Measurements from ENCODE around the gene COL24A1.

The COL24A1 gene

DNA sequence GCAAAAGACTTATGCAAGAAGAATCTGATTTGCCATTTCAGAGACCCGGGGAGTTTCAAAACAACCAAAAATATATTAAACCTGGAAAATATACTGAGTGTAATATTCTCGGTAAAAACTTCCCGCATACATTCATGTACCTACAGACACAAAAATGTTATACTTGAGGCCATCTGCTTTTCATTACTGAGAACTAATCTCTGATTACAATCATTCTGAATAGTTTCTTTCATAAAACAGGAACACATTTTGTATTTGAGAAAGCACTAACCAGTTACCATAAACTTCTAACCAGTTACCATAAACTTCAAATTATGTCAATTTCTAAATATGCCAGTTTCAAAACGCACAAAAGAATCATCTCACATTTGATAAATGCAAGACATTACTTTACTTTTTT is 456.1 kb downstream of the COL24A1 start:
- DNase-seq (ENCODE audit: low read depth in 1 of 2, low spot score in 1 of 2): no peak

DNA sequence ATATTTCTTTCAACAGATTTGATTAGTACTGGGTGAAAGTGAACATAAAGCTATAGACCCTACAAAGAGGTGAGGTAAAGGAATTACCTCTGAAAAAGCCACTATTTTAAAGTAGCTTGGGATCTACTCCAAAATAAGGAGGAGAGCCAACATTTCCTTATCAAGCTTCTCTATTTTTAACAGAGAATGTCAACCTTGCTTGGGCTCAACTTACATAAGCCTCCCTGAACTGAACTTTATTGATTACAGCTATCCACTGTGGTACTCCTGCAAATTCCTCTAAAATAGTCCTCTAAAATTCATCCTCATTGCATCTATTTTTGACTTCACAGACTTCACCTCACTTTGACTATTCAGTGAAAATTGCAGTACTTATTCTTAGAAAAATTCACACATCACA is 458.7 kb downstream of the COL24A1 start:
- DNase-seq (ENCODE audit: low read depth in 1 of 2, low spot score in 1 of 2): no peak

GRCh38 chr1:85692730-85693314 is 463.8 kb downstream of the COL24A1 start:
- no peak for DNase-seq (ENCODE audit: low read depth in 1 of 2, low spot score in 1 of 2)

- DNase-seq (ENCODE audit: low read depth in 1 of 2, low spot score in 1 of 2): no peak
Measured at GRCh38 chr1:85689775-85690404, 466.7 kb downstream of the COL24A1 start.

DNA sequence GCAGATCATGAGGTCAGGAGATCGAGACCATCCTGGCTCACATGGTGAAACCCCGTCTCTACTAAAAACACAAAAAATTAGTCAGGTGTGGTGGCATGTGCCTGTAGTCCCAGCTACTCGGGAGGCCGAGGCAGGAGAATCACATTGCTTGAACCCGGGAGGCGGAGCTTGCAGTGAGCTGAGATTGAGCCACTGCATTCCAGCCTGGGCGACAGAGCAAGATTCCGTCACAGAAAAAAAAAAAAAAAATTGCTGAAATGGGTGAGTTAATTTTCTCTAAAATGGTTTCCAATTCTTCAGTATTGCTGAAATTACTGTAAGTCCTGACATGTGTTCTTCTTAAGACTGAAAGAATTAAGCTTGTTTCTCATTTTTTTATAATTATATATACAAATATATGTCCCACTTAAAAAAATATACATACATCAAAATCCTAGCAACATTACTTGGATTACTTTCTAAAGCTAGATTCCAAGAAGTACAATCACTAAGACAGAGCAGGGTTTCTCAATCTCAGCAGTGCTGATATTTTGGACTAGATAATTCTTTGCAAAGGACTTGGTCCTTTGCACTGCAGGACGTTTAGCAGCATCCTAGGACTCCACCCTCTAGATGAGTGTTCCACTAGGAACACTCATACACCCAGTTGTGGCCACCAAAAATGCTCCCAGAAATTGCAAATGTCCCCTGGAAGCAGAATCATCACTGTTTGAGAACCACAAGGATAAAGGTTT is 473.1 kb downstream of the COL24A1 start:
- DNase-seq (ENCODE audit: low read depth in 1 of 2, low spot score in 1 of 2): no peak

DNA sequence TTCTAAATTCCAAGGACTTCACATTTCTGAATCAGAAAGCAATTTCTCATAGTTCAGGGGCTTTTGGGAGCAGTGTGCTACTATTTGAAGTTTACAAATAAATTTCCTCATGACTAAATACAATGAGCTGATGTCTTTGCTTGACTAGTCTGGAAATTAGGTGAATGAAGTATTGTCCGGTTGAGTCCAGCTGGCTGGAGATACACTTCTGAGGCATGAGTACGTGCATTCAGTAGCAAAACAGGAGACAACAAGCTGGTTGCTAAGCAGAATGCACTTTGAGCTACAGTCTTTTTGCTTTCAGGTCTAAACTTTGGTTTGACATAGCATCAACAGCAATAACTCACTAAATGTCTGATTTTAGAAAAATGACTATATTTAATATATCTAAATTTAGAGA is 475.5 kb downstream of the COL24A1 start:
- no peak for DNase-seq (ENCODE audit: low read depth in 1 of 2, low spot score in 1 of 2)

Measured in activated CD4-positive, alpha-beta T cell treated with anti-CD3 and anti-CD28 coated beads, Interleukin-2, amount 50 U/mL, for 24 hours (primary cell).